Measurements from ENCODE around the gene SUPT3H. TPM values are rescaled to one million over a fixed set of nuclear protein-coding genes. Genes with fewer than 3 reads are reported as not detected.
"Not testable (repeated sequence)": the region's sequence is repeated elsewhere in the genome, so short reads cannot be mapped to it uniquely, and the experiment has no call there.

SUPT3H gene
- total and polyA plus RNA-seq, 2 donors from 2014 or later: 10.1 to 12.5 TPM

GRCh38 chr6:44917430-44917829 is 460.3 kb downstream of the SUPT3H start:
- intact Hi-C loops (cut with DNase I): no loop called here

GRCh38 chr6:44915111-44915510 is 462.6 kb downstream of the SUPT3H start:
- intact Hi-C loops (cut with DNase I): no loop called here
- no peak overlapping the region for H3K9ac ChIP-seq (ENCODE audit: low read length in 3 of 3)
- no peaks in the 10 kb centered on the region for H3K4me1 ChIP-seq (ENCODE audit: control insufficient read depth in 2 of 3, insufficient read depth in 2 of 3, low read depth in 1 of 3, low read length in 3 of 3)
- TF ChIP-seq CTCF (IDR thresholded peaks at IDR 0.05; ENCODE audit: borderline replicate concordance, extremely low read depth, insufficient read depth): no peak
- DNase-seq (no peak), FAIRE-seq (no peak)
- H3K36me3 ChIP-seq (ENCODE audit: control insufficient read depth in 2 of 3, insufficient read depth in 3 of 3, low read length in 3 of 3): no peaks in the 10 kb centered on the region
- no peak overlapping the region for H3K4me3 ChIP-seq (ENCODE audit: low read length in 3 of 3)
- no peaks in the 10 kb centered on the region for H3K9me3 ChIP-seq (ENCODE audit: control insufficient read depth in 2 of 3, insufficient read depth in 1 of 3, low read length in 3 of 3)
- H3K27ac ChIP-seq (ENCODE audit: low read depth in 2 of 2, low read length in 2 of 2): no peak overlapping the region
- no peaks in the 10 kb centered on the region for H3K27me3 ChIP-seq (ENCODE audit: control insufficient read depth, insufficient read depth, low read length)

More at GRCh38 chr6:44917430-44917829, 460.3 kb downstream of the SUPT3H start:
- no peak for FAIRE-seq
- DNase-seq: no peak
- no peaks in the 10 kb centered on the region for H3K4me1 ChIP-seq (ENCODE audit: control insufficient read depth in 2 of 3, insufficient read depth in 2 of 3, low read depth in 1 of 3, low read length in 3 of 3)
- no peaks in the 10 kb centered on the region for H3K36me3 ChIP-seq (ENCODE audit: control insufficient read depth in 2 of 3, insufficient read depth in 3 of 3, low read length in 3 of 3)
- no peaks in the 10 kb centered on the region for H3K27me3 ChIP-seq (ENCODE audit: control insufficient read depth, insufficient read depth, low read length)
- no peak overlapping the region for H3K27ac ChIP-seq (ENCODE audit: low read depth in 2 of 2, low read length in 2 of 2)
- no peak overlapping the region for H3K9ac ChIP-seq (ENCODE audit: low read length in 3 of 3)
- no peaks in the 10 kb centered on the region for H3K9me3 ChIP-seq (ENCODE audit: control insufficient read depth in 2 of 3, insufficient read depth in 1 of 3, low read length in 3 of 3)
- no peak for TF ChIP-seq CTCF (IDR thresholded peaks at IDR 0.05; ENCODE audit: borderline replicate concordance, extremely low read depth, insufficient read depth)
- H3K4me3 ChIP-seq (ENCODE audit: low read length in 3 of 3): no peak overlapping the region

- intact Hi-C loops (cut with DNase I): no loop called here
- FAIRE-seq (no peak), DNase-seq (no peak)
- Histone ChIP-seq H3K9ac (ENCODE audit: low read length in 3 of 3) (no peak overlapping the region), H3K4me3 (ENCODE audit: low read length in 3 of 3) (no peak overlapping the region), H3K27ac (ENCODE audit: low read depth in 2 of 2, low read length in 2 of 2) (no peak overlapping the region), H3K27me3 (ENCODE audit: control insufficient read depth, insufficient read depth, low read length) (no peaks in the 10 kb centered on the region), H3K9me3 (ENCODE audit: control insufficient read depth in 2 of 3, insufficient read depth in 1 of 3, low read length in 3 of 3) (no peaks in the 10 kb centered on the region), H3K4me1 (ENCODE audit: control insufficient read depth in 2 of 3, insufficient read depth in 2 of 3, low read depth in 1 of 3, low read length in 3 of 3) (no peaks in the 10 kb centered on the region), H3K36me3 (ENCODE audit: control insufficient read depth in 2 of 3, insufficient read depth in 3 of 3, low read length in 3 of 3) (no peaks in the 10 kb centered on the region)
- no peak for TF ChIP-seq CTCF (IDR thresholded peaks at IDR 0.05; ENCODE audit: borderline replicate concordance, extremely low read depth, insufficient read depth)
Observed at GRCh38 chr6:44914141-44914540, 463.6 kb downstream of the SUPT3H start.

GRCh38 chr6:44906761-44907160 is 471.0 kb downstream of the SUPT3H start:
- Histone ChIP-seq H3K36me3 (ENCODE audit: control insufficient read depth in 2 of 3, insufficient read depth in 3 of 3, low read length in 3 of 3) (no peaks in the 10 kb centered on the region), H3K27me3 (ENCODE audit: control insufficient read depth, insufficient read depth, low read length) (no peaks in the 10 kb centered on the region), H3K4me1 (ENCODE audit: control insufficient read depth in 2 of 3, insufficient read depth in 2 of 3, low read depth in 1 of 3, low read length in 3 of 3) (no peaks in the 10 kb centered on the region), H3K27ac (ENCODE audit: low read depth in 2 of 2, low read length in 2 of 2) (no peak overlapping the region), H3K9me3 (ENCODE audit: control insufficient read depth in 2 of 3, insufficient read depth in 1 of 3, low read length in 3 of 3) (no peaks in the 10 kb centered on the region), H3K4me3 (ENCODE audit: low read length in 3 of 3) (no peak overlapping the region), H3K9ac (ENCODE audit: low read length in 3 of 3) (no peak overlapping the region)
- DNase-seq: no peak
- intact Hi-C loops (cut with DNase I): no loop called here
- no peak for TF ChIP-seq CTCF (IDR thresholded peaks at IDR 0.05; ENCODE audit: borderline replicate concordance, extremely low read depth, insufficient read depth)
- no peak for FAIRE-seq

GRCh38 chr6:44900358-44900757 is 477.4 kb downstream of the SUPT3H start:
- FAIRE-seq; H3K27me3 ChIP-seq (ENCODE audit: control insufficient read depth, insufficient read depth, low read length); H3K36me3 ChIP-seq (ENCODE audit: control insufficient read depth in 2 of 3, insufficient read depth in 3 of 3, low read length in 3 of 3); H3K4me3 ChIP-seq (ENCODE audit: low read length in 3 of 3); H3K9ac ChIP-seq (ENCODE audit: low read length in 3 of 3); H3K4me1 ChIP-seq (ENCODE audit: control insufficient read depth in 2 of 3, insufficient read depth in 2 of 3, low read depth in 1 of 3, low read length in 3 of 3); H3K27ac ChIP-seq (ENCODE audit: low read depth in 2 of 2, low read length in 2 of 2); intact Hi-C loops (cut with DNase I); H3K9me3 ChIP-seq (ENCODE audit: control insufficient read depth in 2 of 3, insufficient read depth in 1 of 3, low read length in 3 of 3); DNase-seq: not testable (repeated sequence)
